H9 (cell line): ENCODE measurements around the gene PIGX. TPM values are rescaled to one million over a fixed set of nuclear protein-coding genes. Genes with fewer than 3 reads are reported as not detected.

Experiments
- DNase-seq: peaks from one replicate; pipeline ENCODE4 v3.0.0-alpha.2; 2017
- H2AFZ ChIP-seq: one replicate; pipeline ENCODE4 v1.6.1; 2013; ENCODE audit warnings: mild to moderate bottlenecking, low read length, control low read depth, moderate library complexity
- H2AK5ac ChIP-seq: 2 replicates; pipeline ENCODE4 v1.6.1; 2013; ENCODE audit warnings: low read length, control low read depth, mixed read lengths; ENCODE audit not compliant: insufficient read length
- H2BK120ac ChIP-seq: one replicate; pipeline ENCODE4 v1.6.1; 2013; ENCODE audit warnings: low read depth, mild to moderate bottlenecking, low read length, control low read depth, inconsistent platforms; ENCODE audit not compliant: poor library complexity, severe bottlenecking
- H2BK12ac ChIP-seq: 2 replicates; pipeline ENCODE4 v1.6.1; 2013; ENCODE audit warnings: low read length, control low read depth, mixed read lengths, low read depth; ENCODE audit not compliant: insufficient read length
- H2BK15ac ChIP-seq: 2 replicates; pipeline ENCODE4 v1.6.1; 2013; ENCODE audit warnings: low read depth, low read length, control low read depth
- H2BK20ac ChIP-seq: one replicate; pipeline ENCODE4 v1.6.1; 2013; ENCODE audit warnings: low read depth, mild to moderate bottlenecking, low read length, control low read depth, inconsistent platforms; ENCODE audit not compliant: poor library complexity, severe bottlenecking
- H2BK5ac ChIP-seq: 2 replicates; pipeline ENCODE4 v1.6.1; 2013; ENCODE audit warnings: low read length, control low read depth, mixed read lengths; ENCODE audit not compliant: insufficient read length
- H3K14ac ChIP-seq: 2 replicates; pipeline ENCODE4 v1.6.1; 2013; ENCODE audit warnings: low read length, control low read depth; ENCODE audit not compliant: insufficient read depth
- H3K18ac ChIP-seq: 2 replicates; pipeline ENCODE4 v1.6.1; 2013; ENCODE audit warnings: low read depth, mild to moderate bottlenecking, mixed read lengths, low read length, control low read depth; ENCODE audit not compliant: insufficient read length
- H3K23ac ChIP-seq: 2 replicates; pipeline ENCODE4 v1.6.1; 2013; ENCODE audit warnings: low read length, control low read depth, mixed read lengths, low read depth; ENCODE audit not compliant: insufficient read length
- H3K23me2 ChIP-seq: 2 replicates; pipeline ENCODE4 v1.6.1; 2013; ENCODE audit warnings: low read depth, mild to moderate bottlenecking, mixed read lengths, low read length, control low read depth; ENCODE audit not compliant: insufficient read length, poor library complexity, severe bottlenecking
- H3K27ac ChIP-seq: 2 replicates; pipeline ENCODE4 v1.5.1; 2013; ENCODE audit warnings: low read length, control low read depth, mixed read lengths, low read depth; ENCODE audit not compliant: insufficient read length
- H3K27me3 ChIP-seq: 2 replicates; pipeline ENCODE4 v1.6.1; 2013; ENCODE audit warnings: low read length, control low read depth, inconsistent platforms; ENCODE audit not compliant: insufficient read depth
- H3K4ac ChIP-seq: 2 replicates; pipeline ENCODE4 v1.6.1; 2013; ENCODE audit warnings: low read depth, mild to moderate bottlenecking, control low read depth, inconsistent platforms, low read length, moderate library complexity
- H3K4me1 ChIP-seq: 2 replicates; pipeline ENCODE4 v1.6.1; 2013; ENCODE audit warnings: low read length, control low read depth, inconsistent platforms; ENCODE audit not compliant: insufficient read depth
- H3K4me2 ChIP-seq: 2 replicates; pipeline ENCODE4 v1.6.1; 2013; ENCODE audit warnings: low read length, control low read depth, mixed read lengths; ENCODE audit not compliant: insufficient read length, insufficient read depth
- H3K56ac ChIP-seq: 2 replicates; pipeline ENCODE4 v1.6.1; 2013; ENCODE audit warnings: low read depth, mild to moderate bottlenecking, mixed read lengths, low read length, control low read depth; ENCODE audit not compliant: insufficient read length
- H3K79me1 ChIP-seq: 2 replicates; pipeline ENCODE4 v1.6.1; 2013; ENCODE audit warnings: low read depth, mild to moderate bottlenecking, moderate library complexity, low read length, control low read depth, inconsistent platforms; ENCODE audit not compliant: insufficient read depth, poor library complexity, severe bottlenecking
- H3K79me2 ChIP-seq: 2 replicates; pipeline ENCODE4 v1.6.1; 2013; ENCODE audit warnings: low read length, control low read depth, inconsistent platforms; ENCODE audit not compliant: insufficient read depth
- H3K9ac ChIP-seq: 2 replicates; pipeline ENCODE4 v1.6.1; 2013; ENCODE audit warnings: low read length, control low read depth, mixed read lengths; ENCODE audit not compliant: insufficient read length; ENCODE audit errors: extremely low read depth
- H3K9me3 ChIP-seq: one replicate; pipeline ENCODE4 v1.6.1; 2013; ENCODE audit warnings: low read depth, low read length, inconsistent platforms; ENCODE audit not compliant: control insufficient read depth
- H3T11ph ChIP-seq: one replicate; pipeline ENCODE4 v1.6.1; 2013; ENCODE audit warnings: mild to moderate bottlenecking, low read length, control low read depth, inconsistent platforms
- H4K20me1 ChIP-seq: one replicate; pipeline ENCODE4 v1.6.1; 2013; ENCODE audit not compliant: control insufficient read depth, insufficient read length, insufficient read depth
- H4K5ac ChIP-seq: 2 replicates; pipeline ENCODE4 v1.6.1; 2013; ENCODE audit warnings: low read depth, mild to moderate bottlenecking, mixed read lengths, low read length, control low read depth; ENCODE audit not compliant: insufficient read length
- H4K8ac ChIP-seq: replicated peaks from 2 replicates; pipeline ENCODE4 v1.6.1; 2013; ENCODE audit warnings: low read length, control low read depth, mixed read lengths, low read depth; ENCODE audit not compliant: insufficient read length
- H4K91ac ChIP-seq: 2 replicates; pipeline ENCODE4 v1.6.1; 2013; ENCODE audit warnings: low read depth, mild to moderate bottlenecking, moderate library complexity, mixed read lengths, low read length, control low read depth; ENCODE audit not compliant: insufficient read length
- H3K27ac Mint-ChIP-seq, 3 experiments: 2 replicates in 2 of 3; 3 replicates in 1 of 3; pipeline ENCODE4 v1.8.0; 2020 to 2021; ENCODE audit warnings: mixed read lengths in 3 of 3, mild to moderate bottlenecking in 1 of 3, moderate library complexity in 1 of 3
- H3K27me3 Mint-ChIP-seq: 2 replicates; pipeline ENCODE4 v1.8.0; 2021; ENCODE audit warnings: low read depth, mild to moderate bottlenecking, moderate library complexity, mixed read lengths
- H3K36me3 Mint-ChIP-seq, 3 experiments: 2 replicates in 2 of 3; 3 replicates in 1 of 3; pipeline ENCODE4 v1.8.0; 2020 to 2021; ENCODE audit warnings: low read depth in 3 of 3, mixed read lengths in 3 of 3; ENCODE audit not compliant: insufficient read depth in 1 of 3
- H3K4me1 Mint-ChIP-seq, 2 experiments: 2 replicates each; pipeline ENCODE4 v1.8.0; 2020; ENCODE audit warnings: mixed read lengths in 2 of 2
- H3K4me3 Mint-ChIP-seq, 2 experiments: 2 replicates in 1 of 2; 3 replicates in 1 of 2; pipeline ENCODE4 v1.8.0; 2020 to 2021; ENCODE audit warnings: mild to moderate bottlenecking in 2 of 2, mixed read lengths in 2 of 2, moderate library complexity in 1 of 2
- H3K9me3 Mint-ChIP-seq, 2 experiments: 2 replicates in 1 of 2; 3 replicates in 1 of 2; pipeline ENCODE4 v1.8.0; 2020; ENCODE audit warnings: mild to moderate bottlenecking in 2 of 2, mixed read lengths in 2 of 2, moderate library complexity in 1 of 2
- WGBS: extraction: QIAGEN DNeasy Blood & Tissue Kit; methylation state at CpG from one replicate; pipeline ENCODE4 v1.1.7; 2013; ENCODE audit warnings: missing lambda C conversion rate, low lambda C conversion rate, mixed read lengths; ENCODE audit not compliant: insufficient read length; ENCODE audit errors: extremely low coverage; 5-methylcytosine and 5-hydroxymethylcytosine counted together
- total RNA-seq: library from RNA; stranded (reverse); gene quantifications from 2 replicates; pipeline ENCODE4 v1.2.1, GENCODE V29; 2021
- TF ChIP-seq, protein P1 (sequence below): fragments of 200-600 bp; sonication (generic); conservative IDR thresholded peaks from 3 replicates; pipeline ENCODE4 v1.8.0; 2021; ENCODE audit warnings: antibody characterized with exemption, mild to moderate bottlenecking

PIGX gene
- total RNA-seq, 1 experiment from 2014 or later, result 20.0 TPM

DNA sequence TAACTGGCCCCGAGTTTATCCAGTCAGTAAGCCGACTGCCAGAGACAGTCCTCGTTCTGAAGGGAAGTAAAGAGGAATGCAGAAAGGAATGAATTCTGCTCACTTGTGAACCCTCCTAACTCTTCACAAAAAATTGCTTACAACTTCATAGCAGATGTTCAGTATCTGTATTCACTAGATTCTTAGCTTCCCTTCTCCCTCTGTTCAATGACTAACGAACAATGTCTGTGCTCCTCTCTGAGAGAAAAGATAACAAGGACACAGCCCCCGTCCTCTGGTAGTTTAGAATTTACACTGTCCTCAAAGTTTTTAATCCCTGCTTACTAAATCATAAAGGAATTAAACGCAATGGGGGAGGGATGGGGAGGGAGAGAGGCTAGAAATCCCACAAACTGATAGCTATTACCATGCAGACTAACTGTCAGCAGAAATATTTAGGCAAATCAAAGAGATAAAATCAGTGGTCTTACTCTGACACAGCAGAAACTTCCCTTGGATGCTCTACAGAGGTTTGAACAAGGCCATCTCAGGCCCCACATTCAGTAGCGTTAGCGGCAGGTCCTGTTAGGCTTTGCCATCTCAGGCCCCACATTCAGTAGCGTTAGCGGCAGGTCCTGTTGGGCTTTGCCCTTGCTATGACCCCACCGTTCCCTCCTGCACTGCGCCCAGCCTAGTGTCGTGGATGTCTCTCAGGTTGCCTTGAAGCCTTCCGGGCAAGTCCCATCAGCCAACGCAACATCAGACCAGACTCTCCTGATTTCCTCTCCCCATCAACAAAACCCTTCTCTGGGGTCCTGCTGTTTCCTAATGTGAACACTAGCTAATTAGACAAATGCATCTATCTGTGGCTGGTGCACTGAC, 49.2 kb upstream of the PIGX start:
- no peaks in the 10 kb centered on the region for H3K79me1 ChIP-seq
- H3K23me2 ChIP-seq, result no peaks in the 10 kb centered on the region
- no peak overlapping the region for H3K14ac ChIP-seq
- H2BK20ac ChIP-seq, result no peak overlapping the region
- Mint-ChIP-seq H3K36me3 (no peaks in the 10 kb centered on the region), H3K4me1 (peaks cover 21 to 31% of the 10 kb centered on the region in 2 experiments), H3K4me3 (no peak overlapping the region), H3K9me3 (no peaks in the 10 kb centered on the region; a peak in 1 of 5 replicates), H3K27ac (no peak overlapping the region), H3K27me3 (peaks cover 6% of the 10 kb centered on the region)
- no peaks in the 10 kb centered on the region for H3K9me3 ChIP-seq
- no peak overlapping the region for H3K9ac ChIP-seq
- no peak overlapping the region for H4K5ac ChIP-seq
- H3K4me1 ChIP-seq, result peaks cover 6% of the 10 kb centered on the region; the same call in 1 of the 2 replicates
- H3T11ph ChIP-seq, result no peak overlapping the region
- H4K20me1 ChIP-seq, result no peaks in the 10 kb centered on the region
- no peak overlapping the region for H4K8ac ChIP-seq
- no peak overlapping the region for H2BK15ac ChIP-seq
- H3K27ac ChIP-seq, result no peak overlapping the region
- no peak overlapping the region for H2BK5ac ChIP-seq
- H3K4me2 ChIP-seq, result no peak overlapping the region
- H3K79me2 ChIP-seq, result no peaks in the 10 kb centered on the region
- no peak overlapping the region for H3K18ac ChIP-seq
- no peak overlapping the region for H3K23ac ChIP-seq
- no peak overlapping the region for H2BK12ac ChIP-seq
- no peak overlapping the region for H4K91ac ChIP-seq
- no peak overlapping the region for H2BK120ac ChIP-seq
- DNase-seq, result no peak
- H3K56ac ChIP-seq, result no peak overlapping the region
- TF ChIP-seq, protein P1, sequence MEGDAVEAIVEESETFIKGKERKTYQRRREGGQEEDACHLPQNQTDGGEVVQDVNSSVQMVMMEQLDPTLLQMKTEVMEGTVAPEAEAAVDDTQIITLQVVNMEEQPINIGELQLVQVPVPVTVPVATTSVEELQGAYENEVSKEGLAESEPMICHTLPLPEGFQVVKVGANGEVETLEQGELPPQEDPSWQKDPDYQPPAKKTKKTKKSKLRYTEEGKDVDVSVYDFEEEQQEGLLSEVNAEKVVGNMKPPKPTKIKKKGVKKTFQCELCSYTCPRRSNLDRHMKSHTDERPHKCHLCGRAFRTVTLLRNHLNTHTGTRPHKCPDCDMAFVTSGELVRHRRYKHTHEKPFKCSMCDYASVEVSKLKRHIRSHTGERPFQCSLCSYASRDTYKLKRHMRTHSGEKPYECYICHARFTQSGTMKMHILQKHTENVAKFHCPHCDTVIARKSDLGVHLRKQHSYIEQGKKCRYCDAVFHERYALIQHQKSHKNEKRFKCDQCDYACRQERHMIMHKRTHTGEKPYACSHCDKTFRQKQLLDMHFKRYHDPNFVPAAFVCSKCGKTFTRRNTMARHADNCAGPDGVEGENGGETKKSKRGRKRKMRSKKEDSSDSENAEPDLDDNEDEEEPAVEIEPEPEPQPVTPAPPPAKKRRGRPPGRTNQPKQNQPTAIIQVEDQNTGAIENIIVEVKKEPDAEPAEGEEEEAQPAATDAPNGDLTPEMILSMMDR, result no peak
- H2AFZ ChIP-seq, result no peak overlapping the region
- H2AK5ac ChIP-seq, result no peak overlapping the region
- H3K4ac ChIP-seq, result no peak overlapping the region
- no peaks in the 10 kb centered on the region for H3K27me3 ChIP-seq
- no CpG with 5 or more reads among the region's 15 CpGs for WGBS
